IPS-15b (cell line): ENCODE results near the gene KIAA1755.
A peak's percentile ranks its signal among the peaks of the same experiment; 100 is the strongest.

Experiments
- H3K27me3 ChIP-seq: one replicate; pipeline ENCODE4 v1.6.1; 2013; ENCODE audit warnings: low read length; ENCODE audit not compliant: control insufficient read depth, insufficient read depth
- H3K36me3 ChIP-seq: one replicate; pipeline ENCODE4 v1.6.1; 2013; ENCODE audit warnings: low read length; ENCODE audit not compliant: control insufficient read depth, insufficient read depth
- H3K4me1 ChIP-seq: one replicate; pipeline ENCODE4 v1.6.1; 2013; ENCODE audit warnings: mild to moderate bottlenecking, low read length; ENCODE audit not compliant: control insufficient read depth, insufficient read depth
- H3K4me3 ChIP-seq: one replicate; pipeline ENCODE4 v1.5.1; 2013; ENCODE audit warnings: low read depth, low read length
- H3K9ac ChIP-seq: one replicate; pipeline ENCODE4 v1.6.1; 2013; ENCODE audit warnings: low read depth, mild to moderate bottlenecking, low read length
- H3K9me3 ChIP-seq: one replicate; pipeline ENCODE4 v1.6.1; 2013; ENCODE audit warnings: mild to moderate bottlenecking, low read length; ENCODE audit not compliant: control insufficient read depth, insufficient read depth

Gene KIAA1755

GRCh38 chr20:38169636-38170193 lies 90.8 kb downstream of the KIAA1755 start:
- H3K4me3 ChIP-seq, result no peak overlapping the region
- H3K9ac ChIP-seq, result no peak overlapping the region
- peaks cover 4% of the 10 kb centered on the region for H3K4me1 ChIP-seq
- no peaks in the 10 kb centered on the region for H3K36me3 ChIP-seq
- peaks cover 1% of the 10 kb centered on the region for H3K27me3 ChIP-seq
- H3K9me3 ChIP-seq, result no peaks in the 10 kb centered on the region

GRCh38 chr20:38168791-38169589 lies 91.5 kb downstream of the KIAA1755 start:
- Histone ChIP-seq H3K36me3 (no peaks in the 10 kb centered on the region), H3K27me3 (peaks cover 3% of the 10 kb centered on the region), H3K9me3 (no peaks in the 10 kb centered on the region), H3K4me1 (peaks cover 4% of the 10 kb centered on the region), H3K9ac (no peak overlapping the region), H3K4me3 (no peak overlapping the region)

- no peaks in the 10 kb centered on the region for H3K4me1 ChIP-seq
- H3K36me3 ChIP-seq, result no peaks in the 10 kb centered on the region
- H3K9me3 ChIP-seq, result no peaks in the 10 kb centered on the region
- H3K4me3 ChIP-seq, result no peak overlapping the region
- no peak overlapping the region for H3K9ac ChIP-seq
- peaks cover 3% of the 10 kb centered on the region for H3K27me3 ChIP-seq
Observed at GRCh38 chr20:38167851-38168760, 92.4 kb downstream of the KIAA1755 start.

- Histone ChIP-seq H3K9me3 (no peaks in the 10 kb centered on the region), H3K4me1 (no peaks in the 10 kb centered on the region), H3K4me3 (no peak overlapping the region), H3K27me3 (peaks cover 3% of the 10 kb centered on the region), H3K9ac (no peak overlapping the region), H3K36me3 (no peaks in the 10 kb centered on the region)
Observed at GRCh38 chr20:38167328-38167850, 93.1 kb downstream of the KIAA1755 start.

GRCh38 chr20:38166703-38167233 lies 93.8 kb downstream of the KIAA1755 start:
- no peaks in the 10 kb centered on the region for H3K9me3 ChIP-seq
- H3K27me3 ChIP-seq, result peaks cover 3% of the 10 kb centered on the region
- H3K4me3 ChIP-seq, result no peak overlapping the region
- H3K4me1 ChIP-seq, result no peaks in the 10 kb centered on the region
- no peak overlapping the region for H3K9ac ChIP-seq
- no peaks in the 10 kb centered on the region for H3K36me3 ChIP-seq

GRCh38 chr20:38165966-38166702 lies 94.4 kb downstream of the KIAA1755 start:
- Histone ChIP-seq H3K27me3 (peaks cover 3% of the 10 kb centered on the region), H3K9ac (no peak overlapping the region), H3K9me3 (no peaks in the 10 kb centered on the region), H3K4me1 (no peaks in the 10 kb centered on the region), H3K4me3 (no peak overlapping the region), H3K36me3 (no peaks in the 10 kb centered on the region)

- Histone ChIP-seq H3K9ac (no peak within 1 kb of the TSS), H3K4me1 (no peaks in the 10 kb centered on the region), H3K9me3 (no peaks in the 10 kb centered on the region), H3K4me3 (peak within 1 kb of the TSS; percentile 40), H3K27me3 (peaks cover 3% of the 10 kb centered on the region), H3K36me3 (no peaks in the 10 kb centered on the region)
Observed at GRCh38 chr20:38165089-38165965, 95.2 kb downstream of the KIAA1755 start, which contains the start of gene TGM2. Gene TGM2 (minus strand): TSS chr20:38165270. CDS start chr20:38165198, 72 bp downstream.

GRCh38 chr20:38164624-38165088 lies 95.9 kb downstream of the KIAA1755 start:
- H3K9ac ChIP-seq, result no peak overlapping the region
- peak overlapping the region; percentile 40 for H3K4me3 ChIP-seq
- H3K27me3 ChIP-seq, result peaks cover 3% of the 10 kb centered on the region
- H3K36me3 ChIP-seq, result no peaks in the 10 kb centered on the region
- no peaks in the 10 kb centered on the region for H3K4me1 ChIP-seq
- no peaks in the 10 kb centered on the region for H3K9me3 ChIP-seq

GRCh38 chr20:38164069-38164468 lies 96.5 kb downstream of the KIAA1755 start:
- Histone ChIP-seq H3K4me3 (no peak overlapping the region), H3K9ac (no peak overlapping the region), H3K36me3 (no peaks in the 10 kb centered on the region), H3K4me1 (no peaks in the 10 kb centered on the region), H3K27me3 (peaks cover 3% of the 10 kb centered on the region), H3K9me3 (no peaks in the 10 kb centered on the region)
